ENCODE results near the gene BSN. TPM values are rescaled to one million over a fixed set of nuclear protein-coding genes. Genes with fewer than 3 reads are reported as not detected.
A peak's percentile ranks its signal among the peaks of the same experiment; 100 is the strongest.

Gene BSN
- total and polyA plus RNA-seq, 2 of the 4 experiments (the other 2 are of a cell fraction), result under 0.01 to 0.03 TPM

GRCh38 chr3:49607105-49607591 lies 52.9 kb downstream of the BSN start:
- in situ Hi-C loops (cut with MboI; ENCODE audit: low sequenced_read_pairs) (no loop called here), dilution Hi-C loops (cut with HindIII; ENCODE audit: low sequenced_read_pairs, unreplicated experiment) (no loop called here), intact Hi-C loops (cut with micrococcal nuclease) (no loop called here)
- Histone ChIP-seq H2AK9ac (replicated peaks; ENCODE audit: low read depth, low read length, poor library complexity) (peak overlapping the region; percentile 61), H4K5ac (ENCODE audit: low read depth, low read length) (no peak overlapping the region), H2AK5ac (ENCODE audit: low read depth, low read length) (no peak overlapping the region), H3K4me3 (ENCODE audit: insufficient read depth, low read depth, low read length) (no peak overlapping the region), H3K36me3 (ENCODE audit: control insufficient read depth, insufficient read depth, low read length) (no peaks in the 10 kb centered on the region), H4K91ac (ENCODE audit: insufficient read depth, low read depth, low read length) (no peak overlapping the region), H3K56ac (ENCODE audit: extremely low read depth, insufficient read depth, low read length) (no peak overlapping the region), H3K9me1 (ENCODE audit: insufficient read depth, low read length) (peaks cover 2% of the 10 kb centered on the region; the same call in 1 of the 2 replicates), H3K4ac (ENCODE audit: low read depth, low read length) (no peak overlapping the region), H2AFZ (replicated peaks; ENCODE audit: low read length, poor library complexity) (no peak overlapping the region), H2BK20ac (ENCODE audit: low read depth, low read length) (no peak overlapping the region), H3K79me1 (ENCODE audit: low read depth in 1 of 2, low read length in 2 of 2) (no peaks in the 10 kb centered on the region), H3K18ac (ENCODE audit: low read depth, low read length) (no peak overlapping the region), H3K4me1 (ENCODE audit: control insufficient read depth, insufficient read depth, low read length) (peaks cover under 1% of the 10 kb centered on the region; the same call in 1 of the 2 replicates), H3K14ac (replicated peaks; ENCODE audit: low read depth, low read length) (no peak overlapping the region), H2BK120ac (ENCODE audit: low read depth, low read length) (no peak overlapping the region), H3K27me3 (ENCODE audit: control insufficient read depth, insufficient read depth, low read length) (peaks cover 5% of the 10 kb centered on the region; the same call in 1 of the 2 replicates), H4K20me1 (ENCODE audit: insufficient read depth, low read length) (no peaks in the 10 kb centered on the region; the same call in 1 of the 2 replicates), H3K9ac (ENCODE audit: low read depth, low read length) (no peak overlapping the region), H3K9me3 (ENCODE audit: control insufficient read depth, insufficient read depth, low read length) (no peaks in the 10 kb centered on the region), H4K8ac (ENCODE audit: low read depth in 2 of 2, low read length in 2 of 2) (no peak overlapping the region), H2BK15ac (ENCODE audit: low read depth, low read length) (no peak overlapping the region), H3K4me2 (ENCODE audit: low read depth, low read length) (no peak overlapping the region), H2BK5ac (ENCODE audit: low read depth, low read length, poor library complexity, severe bottlenecking) (no peak overlapping the region), H3K27ac (ENCODE audit: insufficient read depth, low read length) (no peak overlapping the region), H3K23ac (ENCODE audit: low read depth, low read length) (no peak overlapping the region)
- DNase-seq (no peak), ATAC-seq (ENCODE audit: low read depth) (no peak)
- ChIA-PET POLR2A (ENCODE audit: unreplicated experiment) (no interaction called here), CTCF (interaction anchor here (0.6 kb wide), 1 partner anchor 16 kb away, joined by 4 read pairs; no protein-coding TSS in a partner anchor)
- TF ChIP-seq MAZ (IDR thresholded peaks at IDR 0.05; ENCODE audit: borderline replicate concordance, low read depth, low read length) (no peak), BHLHE40 (IDR thresholded peaks at IDR 0.05; ENCODE audit: low read depth, low read length) (0 out of 2 replicates have a peak, but pooled peaks have one; percentile 6)
- BruUV-seq (replicated peaks), result no TSS peak
- 60% methylated on average over 2 of the region's 3 CpGs; no CpG with 5 or more reads in 1 of the 2 experiments for WGBS, 2 experiments (ENCODE audit: extremely low coverage in 2 of 2, insufficient read length in 1 of 2)

Data from IMR-90 (cell line).